ENCODE measurements around the gene SNCB.

DNA sequence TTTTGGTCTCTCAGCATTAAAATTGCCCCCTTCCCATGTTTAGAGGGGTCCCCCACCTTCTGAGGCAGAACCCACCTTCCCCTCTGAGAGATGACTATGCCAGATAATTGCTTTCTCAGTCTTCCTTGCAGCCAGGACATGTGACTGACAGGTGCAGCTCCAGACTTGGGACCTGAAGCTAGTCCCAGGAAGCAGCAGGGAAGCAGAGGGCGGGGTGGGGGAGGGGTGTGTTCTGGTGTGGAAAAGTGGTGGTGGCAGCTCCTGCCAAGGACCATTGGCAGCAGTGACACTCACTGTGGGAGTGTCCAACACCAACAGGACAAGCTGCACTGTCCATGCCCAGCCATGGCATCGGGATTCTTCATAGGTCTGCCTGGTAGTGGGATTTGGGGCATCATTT is 2.4 kb upstream of the SNCB start:
- TF ChIP-seq, protein P1, sequence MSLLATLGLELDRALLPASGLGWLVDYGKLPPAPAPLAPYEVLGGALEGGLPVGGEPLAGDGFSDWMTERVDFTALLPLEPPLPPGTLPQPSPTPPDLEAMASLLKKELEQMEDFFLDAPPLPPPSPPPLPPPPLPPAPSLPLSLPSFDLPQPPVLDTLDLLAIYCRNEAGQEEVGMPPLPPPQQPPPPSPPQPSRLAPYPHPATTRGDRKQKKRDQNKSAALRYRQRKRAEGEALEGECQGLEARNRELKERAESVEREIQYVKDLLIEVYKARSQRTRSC (CRISPR knock-in tag; IDR thresholded peaks at IDR 0.05; ENCODE audit: low read depth) = no peak
- TF ChIP-seq HNRNPUL1 (IDR thresholded peaks at IDR 0.05; ENCODE audit: low read depth, low read length) (no peak), ETV5 (CRISPR knock-in tag; IDR thresholded peaks at IDR 0.05; ENCODE audit: borderline replicate concordance) (no peak), RELA (CRISPR knock-in tag; IDR thresholded peaks at IDR 0.05) (no peak), ERF (CRISPR knock-in tag; IDR thresholded peaks at IDR 0.05) (no peak), ZNF672 (CRISPR knock-in tag; IDR thresholded peaks at IDR 0.05) (no peak), HHEX (CRISPR knock-in tag; IDR thresholded peaks at IDR 0.05) (no peak), ZNF652 (CRISPR knock-in tag; IDR thresholded peaks at IDR 0.05; ENCODE audit: borderline replicate concordance, low read depth) (no peak), HDAC2 (CRISPR knock-in tag; IDR thresholded peaks at IDR 0.05) (no peak), TAF1 (CRISPR knock-in tag; IDR thresholded peaks at IDR 0.05) (no peak), ZNF350 (CRISPR knock-in tag; IDR thresholded peaks at IDR 0.05; ENCODE audit: borderline replicate concordance, low read depth) (no peak)
- TF ChIP-seq, protein P2, sequence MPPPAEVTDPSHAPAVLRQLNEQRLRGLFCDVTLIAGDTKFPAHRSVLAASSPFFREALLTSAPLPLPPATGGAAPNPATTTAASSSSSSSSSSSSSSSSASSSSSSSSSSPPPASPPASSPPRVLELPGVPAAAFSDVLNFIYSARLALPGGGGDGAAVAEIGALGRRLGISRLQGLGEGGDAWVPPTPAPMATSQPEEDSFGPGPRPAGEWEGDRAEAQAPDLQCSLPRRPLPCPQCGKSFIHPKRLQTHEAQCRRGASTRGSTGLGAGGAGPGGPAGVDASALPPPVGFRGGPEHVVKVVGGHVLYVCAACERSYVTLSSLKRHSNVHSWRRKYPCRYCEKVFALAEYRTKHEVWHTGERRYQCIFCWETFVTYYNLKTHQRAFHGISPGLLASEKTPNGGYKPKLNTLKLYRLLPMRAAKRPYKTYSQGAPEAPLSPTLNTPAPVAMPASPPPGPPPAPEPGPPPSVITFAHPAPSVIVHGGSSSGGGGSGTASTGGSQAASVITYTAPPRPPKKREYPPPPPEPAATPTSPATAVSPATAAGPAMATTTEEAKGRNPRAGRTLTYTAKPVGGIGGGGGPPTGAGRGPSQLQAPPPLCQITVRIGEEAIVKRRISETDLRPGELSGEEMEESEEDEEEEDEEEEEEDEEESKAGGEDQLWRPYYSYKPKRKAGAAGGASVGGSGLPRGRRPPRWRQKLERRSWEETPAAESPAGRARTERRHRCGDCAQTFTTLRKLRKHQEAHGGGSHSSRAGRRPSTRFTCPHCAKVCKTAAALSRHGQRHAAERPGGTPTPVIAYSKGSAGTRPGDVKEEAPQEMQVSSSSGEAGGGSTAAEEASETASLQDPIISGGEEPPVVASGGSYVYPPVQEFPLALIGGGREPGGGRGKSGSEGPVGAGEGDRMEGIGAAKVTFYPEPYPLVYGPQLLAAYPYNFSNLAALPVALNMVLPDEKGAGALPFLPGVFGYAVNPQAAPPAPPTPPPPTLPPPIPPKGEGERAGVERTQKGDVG (CRISPR knock-in tag; IDR thresholded peaks at IDR 0.05; ENCODE audit: borderline replicate concordance) = no peak
- TF ChIP-seq, protein P3, sequence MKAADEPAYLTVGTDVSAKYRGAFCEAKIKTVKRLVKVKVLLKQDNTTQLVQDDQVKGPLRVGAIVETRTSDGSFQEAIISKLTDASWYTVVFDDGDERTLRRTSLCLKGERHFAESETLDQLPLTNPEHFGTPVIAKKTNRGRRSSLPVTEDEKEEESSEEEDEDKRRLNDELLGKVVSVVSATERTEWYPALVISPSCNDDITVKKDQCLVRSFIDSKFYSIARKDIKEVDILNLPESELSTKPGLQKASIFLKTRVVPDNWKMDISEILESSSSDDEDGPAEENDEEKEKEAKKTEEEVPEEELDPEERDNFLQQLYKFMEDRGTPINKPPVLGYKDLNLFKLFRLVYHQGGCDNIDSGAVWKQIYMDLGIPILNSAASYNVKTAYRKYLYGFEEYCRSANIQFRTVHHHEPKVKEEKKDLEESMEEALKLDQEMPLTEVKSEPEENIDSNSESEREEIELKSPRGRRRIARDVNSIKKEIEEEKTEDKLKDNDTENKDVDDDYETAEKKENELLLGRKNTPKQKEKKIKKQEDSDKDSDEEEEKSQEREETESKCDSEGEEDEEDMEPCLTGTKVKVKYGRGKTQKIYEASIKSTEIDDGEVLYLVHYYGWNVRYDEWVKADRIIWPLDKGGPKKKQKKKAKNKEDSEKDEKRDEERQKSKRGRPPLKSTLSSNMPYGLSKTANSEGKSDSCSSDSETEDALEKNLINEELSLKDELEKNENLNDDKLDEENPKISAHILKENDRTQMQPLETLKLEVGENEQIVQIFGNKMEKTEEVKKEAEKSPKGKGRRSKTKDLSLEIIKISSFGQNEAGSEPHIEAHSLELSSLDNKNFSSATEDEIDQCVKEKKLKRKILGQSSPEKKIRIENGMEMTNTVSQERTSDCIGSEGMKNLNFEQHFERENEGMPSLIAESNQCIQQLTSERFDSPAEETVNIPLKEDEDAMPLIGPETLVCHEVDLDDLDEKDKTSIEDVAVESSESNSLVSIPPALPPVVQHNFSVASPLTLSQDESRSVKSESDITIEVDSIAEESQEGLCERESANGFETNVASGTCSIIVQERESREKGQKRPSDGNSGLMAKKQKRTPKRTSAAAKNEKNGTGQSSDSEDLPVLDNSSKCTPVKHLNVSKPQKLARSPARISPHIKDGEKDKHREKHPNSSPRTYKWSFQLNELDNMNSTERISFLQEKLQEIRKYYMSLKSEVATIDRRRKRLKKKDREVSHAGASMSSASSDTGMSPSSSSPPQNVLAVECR (CRISPR knock-in tag; IDR thresholded peaks at IDR 0.05; ENCODE audit: borderline replicate concordance) = no peak
- TF ChIP-seq, protein P4, sequence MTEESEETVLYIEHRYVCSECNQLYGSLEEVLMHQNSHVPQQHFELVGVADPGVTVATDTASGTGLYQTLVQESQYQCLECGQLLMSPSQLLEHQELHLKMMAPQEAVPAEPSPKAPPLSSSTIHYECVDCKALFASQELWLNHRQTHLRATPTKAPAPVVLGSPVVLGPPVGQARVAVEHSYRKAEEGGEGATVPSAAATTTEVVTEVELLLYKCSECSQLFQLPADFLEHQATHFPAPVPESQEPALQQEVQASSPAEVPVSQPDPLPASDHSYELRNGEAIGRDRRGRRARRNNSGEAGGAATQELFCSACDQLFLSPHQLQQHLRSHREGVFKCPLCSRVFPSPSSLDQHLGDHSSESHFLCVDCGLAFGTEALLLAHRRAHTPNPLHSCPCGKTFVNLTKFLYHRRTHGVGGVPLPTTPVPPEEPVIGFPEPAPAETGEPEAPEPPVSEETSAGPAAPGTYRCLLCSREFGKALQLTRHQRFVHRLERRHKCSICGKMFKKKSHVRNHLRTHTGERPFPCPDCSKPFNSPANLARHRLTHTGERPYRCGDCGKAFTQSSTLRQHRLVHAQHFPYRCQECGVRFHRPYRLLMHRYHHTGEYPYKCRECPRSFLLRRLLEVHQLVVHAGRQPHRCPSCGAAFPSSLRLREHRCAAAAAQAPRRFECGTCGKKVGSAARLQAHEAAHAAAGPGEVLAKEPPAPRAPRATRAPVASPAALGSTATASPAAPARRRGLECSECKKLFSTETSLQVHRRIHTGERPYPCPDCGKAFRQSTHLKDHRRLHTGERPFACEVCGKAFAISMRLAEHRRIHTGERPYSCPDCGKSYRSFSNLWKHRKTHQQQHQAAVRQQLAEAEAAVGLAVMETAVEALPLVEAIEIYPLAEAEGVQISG (CRISPR knock-in tag; IDR thresholded peaks at IDR 0.05) = no peak
